Mesodermal cell (in vitro differentiated cells): ENCODE measurements around the gene CEACAM21.

Experiments
- H3K27ac ChIP-seq: 2 replicates; pipeline ENCODE4 v1.7.0; 2013; ENCODE audit warnings: mild to moderate bottlenecking, low read depth, low read length, moderate library complexity; ENCODE audit not compliant: severe bottlenecking
- H3K36me3 ChIP-seq: 2 replicates; pipeline ENCODE4 v1.7.1; 2013; ENCODE audit warnings: mild to moderate bottlenecking, low read length, moderate library complexity; ENCODE audit not compliant: control insufficient read depth, insufficient read depth
- H3K4me1 ChIP-seq: one replicate; pipeline ENCODE4 v1.7.1; 2013; ENCODE audit warnings: mild to moderate bottlenecking, low read length; ENCODE audit not compliant: insufficient read depth, control insufficient read depth, poor library complexity, severe bottlenecking
- H3K4me3 ChIP-seq: 2 replicates; pipeline ENCODE4 v1.7.0; 2013; ENCODE audit warnings: low read length, control low read depth, mild to moderate bottlenecking; ENCODE audit not compliant: insufficient read depth, poor library complexity, severe bottlenecking; ENCODE audit errors: extremely low read depth
- H3K9me3 ChIP-seq: 2 replicates; pipeline ENCODE4 v1.7.1; 2013; ENCODE audit warnings: mild to moderate bottlenecking, low read length, moderate library complexity; ENCODE audit not compliant: control insufficient read depth
- WGBS, 2 experiments: methylation state at CpG; one replicate each; pipeline ENCODE4 v1.1.5; 2013; ENCODE audit warnings: missing lambda C conversion rate in 2 of 2; ENCODE audit not compliant: insufficient coverage in 2 of 2; 5-methylcytosine and 5-hydroxymethylcytosine counted together

The CEACAM21 gene

DNA sequence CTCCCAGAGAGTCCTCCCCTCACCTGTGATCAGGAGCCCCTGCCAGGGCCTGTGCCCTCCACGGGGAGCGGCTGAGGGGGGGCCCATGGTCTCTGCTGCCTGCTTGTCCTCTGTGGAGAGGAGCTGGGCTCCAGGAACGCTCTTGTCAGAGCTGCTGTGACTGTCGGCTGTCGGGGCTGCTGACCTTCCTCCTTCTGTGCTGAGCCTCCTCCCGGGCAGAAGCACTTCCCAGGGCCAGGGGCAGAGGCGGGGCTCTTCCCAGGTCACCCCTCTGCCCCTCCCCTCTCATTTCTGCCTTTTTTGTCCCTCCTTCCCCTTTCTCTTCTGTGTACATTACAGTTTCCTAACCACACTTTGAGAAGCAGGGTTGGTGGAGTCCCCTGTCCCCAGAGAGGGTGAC, 50.9 kb downstream of the CEACAM21 start, which contains the start of gene CEACAM4:
CEACAM4 (minus strand) TSS at position 198 of the 400 bp plus-strand sequence; CDS start at position 87, 111 bp downstream.
- H3K9me3 ChIP-seq, result peaks cover 7% of the 10 kb centered on the region
- H3K4me1 ChIP-seq, result no peaks in the 10 kb centered on the region
- WGBS, 2 experiments, result 19 to 51% methylated on average over 2 to 7 of the region's 7 CpGs
- no peak within 1 kb of the TSS for H3K4me3 ChIP-seq
- H3K27ac ChIP-seq, result no peak within 1 kb of the TSS
- no peaks in the 10 kb centered on the region for H3K36me3 ChIP-seq

DNA sequence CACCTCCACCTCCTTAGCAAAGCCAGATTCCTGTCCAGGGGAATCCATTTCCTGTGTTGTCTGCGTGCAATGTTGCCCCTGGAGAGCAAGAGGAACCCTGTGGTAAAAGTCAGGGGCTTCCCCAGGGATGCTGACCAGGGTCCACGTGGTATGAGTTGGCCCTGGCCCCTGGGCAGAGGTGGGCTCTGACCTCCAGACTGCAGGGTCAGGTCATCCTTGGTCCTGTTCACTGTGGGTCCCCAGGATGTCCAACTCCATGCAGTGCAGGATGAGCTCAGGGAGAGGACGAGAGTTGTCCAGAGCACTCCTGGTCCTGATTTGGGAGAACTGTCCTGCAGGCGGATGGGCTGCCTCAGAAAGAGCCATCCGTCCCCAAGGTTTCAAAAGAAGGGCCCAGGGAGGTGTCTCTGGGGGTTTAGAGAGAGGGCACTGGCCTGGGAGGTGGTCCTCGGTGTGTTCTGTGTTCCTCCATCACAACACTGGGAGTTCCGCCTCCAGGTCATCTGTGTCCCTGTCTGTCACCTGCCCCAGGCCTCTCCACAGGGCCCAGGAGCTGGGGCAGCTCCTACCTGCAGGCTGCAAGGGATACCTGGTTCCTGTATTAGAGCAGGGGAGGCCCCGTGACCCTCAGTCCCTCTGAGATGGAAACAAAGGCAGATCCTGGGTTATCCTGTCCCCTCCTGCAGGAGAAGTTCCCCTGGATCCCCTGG, 52.2 kb downstream of the CEACAM21 start:
- Histone ChIP-seq H3K9me3 (peaks cover 7% of the 10 kb centered on the region), H3K36me3 (no peaks in the 10 kb centered on the region), H3K4me3 (no peak overlapping the region), H3K4me1 (no peaks in the 10 kb centered on the region), H3K27ac (no peak overlapping the region)
- 50 to 58% methylated on average over 6 to 8 of the region's 8 CpGs for WGBS, 2 experiments
